Thoracic aorta (tissue), 2 donors: ENCODE data around the gene LAMA4. TPM values are rescaled to one million over a fixed set of nuclear protein-coding genes. Genes with fewer than 3 reads are reported as not detected.

Experiments used
- ATAC-seq: fragments of 150-250 bp; one replicate; pipeline ENCODE4 v1.8.0; 2017; ENCODE audit warnings: low read depth; ENCODE audit not compliant: insufficient number of reproducible peaks, low FRiP score
- DNase-seq: peaks from one replicate; pipeline ENCODE4 v3.0.0-alpha.2; 2020; ENCODE audit warnings: low spot score
- H3K27ac ChIP-seq, 2 donors: fragments of 200-600 bp; sonication (generic); 1 replicate in 1 of 2; 2 replicates in 1 of 2; pipeline ENCODE4 v1.5.1; 2016; ENCODE audit warnings: mild to moderate bottlenecking in 2 of 2, moderate library complexity in 2 of 2
- H3K27me3 ChIP-seq: fragments of 200-600 bp; sonication (generic); replicated peaks from 2 replicates; pipeline ENCODE4 v1.6.0; 2016; ENCODE audit warnings: mild to moderate bottlenecking; ENCODE audit not compliant: insufficient read depth
- H3K36me3 ChIP-seq: fragments of 200-600 bp; sonication (generic); one replicate; pipeline ENCODE4 v1.5.1; 2016
- H3K4me1 ChIP-seq, 2 donors: fragments of 200-600 bp; sonication (generic); 1 replicate in 1 of 2; 2 replicates in 1 of 2; pipeline versions ENCODE4 v1.5.1 to v1.6.0; 2016; ENCODE audit warnings: low read depth in 2 of 2, mild to moderate bottlenecking in 1 of 2; ENCODE audit not compliant: control insufficient read depth in 1 of 2
- H3K4me3 ChIP-seq: fragments of 200-600 bp; sonication (generic); 2 replicates; pipeline ENCODE4 v1.5.1; 2016; ENCODE audit warnings: mild to moderate bottlenecking
- H3K9me3 ChIP-seq: fragments of 200-600 bp; sonication (generic); 2 replicates; pipeline ENCODE4 v1.5.1; 2016
- total RNA-seq, 2 donors: library from RNA; depleted of rRNA; stranded (reverse); fragments of >200 nt; gene quantifications; one replicate each; pipeline versions ENCODE4 v1.1.0 to v1.2.3, GENCODE V29; 2016
- TF ChIP-seq, protein P1 (sequence below): fragments of 200-600 bp; sonication (generic); IDR thresholded peaks from one replicate; pipeline ENCODE4 v1.5.1; 2019; ENCODE audit warnings: antibody characterized with exemption

The LAMA4 gene
- total RNA-seq, 2 donors from 2014 or later, result 34.9 to 66.7 TPM

DNA sequence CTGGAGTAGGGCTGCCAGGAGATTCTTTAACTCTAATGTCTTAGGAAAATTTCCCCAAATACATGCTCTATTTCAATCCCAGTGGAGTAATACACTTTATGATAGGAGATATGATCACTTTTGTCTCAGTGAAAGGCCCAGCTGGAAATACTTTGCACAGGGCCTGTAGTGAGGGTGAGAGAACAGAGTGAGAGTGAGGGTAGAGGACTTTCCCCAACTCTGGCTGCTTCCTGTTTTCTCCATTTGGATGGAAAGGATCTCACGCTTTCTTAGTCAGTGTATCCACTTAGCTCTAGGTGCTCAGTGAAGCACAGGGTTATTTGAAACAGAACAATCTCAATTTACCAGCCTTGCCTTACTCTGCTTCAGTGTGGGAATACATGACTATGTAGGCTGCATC is 130.4 kb downstream of the LAMA4 start:
- DNase-seq, result no peak
- H3K4me3 ChIP-seq, result no peak overlapping the region
- no peaks in the 10 kb centered on the region for H3K9me3 ChIP-seq
- H3K27ac ChIP-seq, result no peak overlapping the region
- H3K27me3 ChIP-seq, result no peaks in the 10 kb centered on the region
- no peak for ATAC-seq
- TF ChIP-seq, protein P1, sequence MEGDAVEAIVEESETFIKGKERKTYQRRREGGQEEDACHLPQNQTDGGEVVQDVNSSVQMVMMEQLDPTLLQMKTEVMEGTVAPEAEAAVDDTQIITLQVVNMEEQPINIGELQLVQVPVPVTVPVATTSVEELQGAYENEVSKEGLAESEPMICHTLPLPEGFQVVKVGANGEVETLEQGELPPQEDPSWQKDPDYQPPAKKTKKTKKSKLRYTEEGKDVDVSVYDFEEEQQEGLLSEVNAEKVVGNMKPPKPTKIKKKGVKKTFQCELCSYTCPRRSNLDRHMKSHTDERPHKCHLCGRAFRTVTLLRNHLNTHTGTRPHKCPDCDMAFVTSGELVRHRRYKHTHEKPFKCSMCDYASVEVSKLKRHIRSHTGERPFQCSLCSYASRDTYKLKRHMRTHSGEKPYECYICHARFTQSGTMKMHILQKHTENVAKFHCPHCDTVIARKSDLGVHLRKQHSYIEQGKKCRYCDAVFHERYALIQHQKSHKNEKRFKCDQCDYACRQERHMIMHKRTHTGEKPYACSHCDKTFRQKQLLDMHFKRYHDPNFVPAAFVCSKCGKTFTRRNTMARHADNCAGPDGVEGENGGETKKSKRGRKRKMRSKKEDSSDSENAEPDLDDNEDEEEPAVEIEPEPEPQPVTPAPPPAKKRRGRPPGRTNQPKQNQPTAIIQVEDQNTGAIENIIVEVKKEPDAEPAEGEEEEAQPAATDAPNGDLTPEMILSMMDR, result no peak
- no peaks in the 10 kb centered on the region for H3K4me1 ChIP-seq
- H3K36me3 ChIP-seq, result peaks cover 13% of the 10 kb centered on the region

DNA sequence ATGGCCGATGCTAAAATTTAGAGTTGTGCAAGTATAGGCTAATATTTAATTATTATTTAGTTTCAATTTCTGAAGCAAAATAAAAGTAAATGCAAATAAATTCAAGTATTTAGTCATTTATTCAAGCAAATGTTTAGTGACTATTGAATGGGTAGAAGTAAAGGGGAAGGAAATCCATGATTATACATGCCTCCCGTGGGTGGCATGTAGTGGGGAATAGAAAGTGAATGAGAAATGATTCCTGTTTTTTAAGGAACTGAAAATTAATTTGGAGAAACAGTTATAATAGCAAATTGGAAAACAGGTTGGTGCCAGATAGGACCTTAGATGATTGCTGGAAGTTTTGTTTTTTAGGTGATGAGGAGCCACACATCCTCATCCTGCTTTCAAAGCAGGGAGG is 131.6 kb downstream of the LAMA4 start:
- Histone ChIP-seq H3K4me1 (no peaks in the 10 kb centered on the region), H3K36me3 (peaks cover 15% of the 10 kb centered on the region), H3K4me3 (no peak overlapping the region), H3K27me3 (no peaks in the 10 kb centered on the region), H3K27ac (no peak overlapping the region), H3K9me3 (no peaks in the 10 kb centered on the region)
- TF ChIP-seq, protein P1, result no peak
- no peak for DNase-seq
- no peak for ATAC-seq

GRCh38 chr6:112118034-112118433 is 136.3 kb downstream of the LAMA4 start:
- H3K36me3 ChIP-seq, result peaks cover 20% of the 10 kb centered on the region
- H3K27me3 ChIP-seq, result no peaks in the 10 kb centered on the region
- no peaks in the 10 kb centered on the region for H3K9me3 ChIP-seq
- H3K4me1 ChIP-seq, result no peaks in the 10 kb centered on the region
- H3K27ac ChIP-seq, result no peak overlapping the region
- TF ChIP-seq, protein P1, result no peak
- H3K4me3 ChIP-seq, result no peak overlapping the region
- DNase-seq (no peak), ATAC-seq (no peak)

GRCh38 chr6:112117554-112117953 is 136.8 kb downstream of the LAMA4 start:
- Histone ChIP-seq H3K36me3 (peaks cover 20% of the 10 kb centered on the region), H3K27me3 (no peaks in the 10 kb centered on the region), H3K4me1 (no peaks in the 10 kb centered on the region), H3K4me3 (no peak overlapping the region), H3K27ac (no peak overlapping the region), H3K9me3 (no peaks in the 10 kb centered on the region)
- DNase-seq, result no peak
- no peak for ATAC-seq
- TF ChIP-seq, protein P1, result no peak

- ATAC-seq (no peak), DNase-seq (no peak)
- Histone ChIP-seq H3K4me3 (no peak overlapping the region), H3K4me1 (no peaks in the 10 kb centered on the region), H3K36me3 (peaks cover 23% of the 10 kb centered on the region), H3K27ac (no peak overlapping the region), H3K9me3 (no peaks in the 10 kb centered on the region), H3K27me3 (no peaks in the 10 kb centered on the region)
- TF ChIP-seq, protein P1, result no peak
Measured at GRCh38 chr6:112116221-112116620, 138.1 kb downstream of the LAMA4 start.
